GM21825 (cell line): ENCODE measurements around the gene TMEM87B.

Experiments used
- ATAC-seq: cut with Tn5 transposase; IDR thresholded peaks from one replicate; pipeline ENCODE4 v1.9.1; 2021; ENCODE audit warnings: mild to moderate bottlenecking, moderate library complexity; ENCODE audit not compliant: unreplicated experiment

The TMEM87B gene

GRCh38 chr2:112149194-112149593, 94.1 kb downstream of the TMEM87B start:
- no peak for ATAC-seq

DNA sequence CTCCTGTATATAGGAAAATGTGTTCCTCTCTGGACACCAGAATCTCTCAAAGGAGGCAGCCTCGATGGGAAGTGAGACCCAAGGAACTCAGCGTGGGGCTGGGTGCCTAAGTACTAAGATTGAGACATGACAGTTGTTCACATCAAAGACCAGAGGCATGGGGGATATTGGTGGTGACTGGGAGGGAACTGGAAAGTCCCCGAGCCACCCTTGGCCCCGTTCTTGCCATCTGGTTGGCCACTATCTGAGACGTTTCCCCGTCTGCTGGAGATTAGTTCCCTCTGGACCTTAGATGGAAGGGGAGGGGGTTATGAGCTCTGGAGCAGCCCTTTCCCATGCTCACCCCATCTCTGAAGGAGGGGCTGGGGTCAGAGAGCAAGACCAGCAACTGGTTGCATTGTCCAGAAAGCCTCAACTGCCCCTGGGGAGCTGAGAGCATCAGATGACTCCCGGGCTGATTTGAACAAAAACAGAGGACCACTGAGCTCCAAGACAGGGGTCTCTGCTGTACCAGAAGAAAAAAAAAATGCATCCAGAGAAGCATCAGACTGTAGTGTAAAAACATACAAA, 94.9 kb downstream of the TMEM87B start:
- ATAC-seq: no peak

DNA sequence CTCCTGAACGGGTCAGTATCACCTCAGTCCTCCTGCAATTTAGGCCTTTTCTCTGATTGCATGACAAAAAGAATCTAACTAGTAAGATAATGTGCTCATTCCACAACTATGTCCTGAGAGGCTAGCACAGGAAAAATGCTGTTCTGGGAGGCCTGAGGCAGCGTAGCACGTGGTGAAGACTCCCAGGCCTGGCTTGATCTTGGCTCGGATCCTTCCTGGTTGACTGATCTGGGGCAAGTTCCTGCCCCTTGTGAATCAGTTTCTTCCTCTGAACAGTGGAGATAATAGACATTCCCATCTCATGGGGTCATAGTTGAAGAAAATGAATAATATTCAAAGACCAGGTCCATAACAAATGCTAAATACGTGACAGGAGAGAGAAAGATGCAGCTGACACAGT, 95.4 kb downstream of the TMEM87B start:
- ATAC-seq: no peak

- no peak for ATAC-seq
Observed at GRCh38 chr2:112150851-112151250, 95.8 kb downstream of the TMEM87B start.

GRCh38 chr2:112151271-112151670, 96.2 kb downstream of the TMEM87B start:
- ATAC-seq: no peak

DNA sequence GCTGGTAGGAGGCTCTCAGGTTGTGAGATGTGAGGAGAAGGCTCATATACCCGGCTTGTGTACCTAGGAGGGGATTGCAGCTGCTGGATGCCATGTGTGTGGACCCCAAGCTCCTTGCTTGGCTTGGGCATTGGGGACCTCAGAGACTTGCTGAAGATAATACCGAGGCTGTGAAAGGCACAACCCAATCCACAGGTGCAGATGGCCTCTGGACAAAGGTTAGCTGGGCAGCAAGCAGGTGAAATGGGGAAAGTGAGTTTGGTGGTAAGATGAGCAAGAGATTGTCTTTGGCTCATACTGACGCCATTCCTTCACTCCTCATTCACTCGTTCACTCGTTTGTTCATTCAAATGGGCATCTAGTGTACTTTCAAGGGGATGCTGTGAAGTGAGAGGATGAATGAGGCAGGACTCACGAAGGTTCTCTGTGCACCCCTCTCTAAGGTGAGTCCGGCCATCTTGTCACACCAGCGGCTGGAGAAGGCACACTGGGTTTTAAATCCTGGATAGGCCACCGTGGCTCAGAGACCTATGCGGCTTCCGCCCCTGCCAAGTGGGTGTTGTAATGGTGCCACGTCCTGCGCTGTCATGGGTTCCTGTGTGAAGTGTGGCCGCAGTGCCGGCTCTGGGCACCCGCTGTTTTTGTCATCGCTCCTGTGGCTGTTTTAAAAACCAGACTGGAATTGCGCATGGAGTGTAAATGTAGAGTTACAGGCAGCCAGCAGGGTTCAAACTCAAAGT, 96.8 kb downstream of the TMEM87B start:
- no peak for ATAC-seq

GRCh38 chr2:112152476-112153178, 97.6 kb downstream of the TMEM87B start:
- ATAC-seq: no peak

GRCh38 chr2:112153179-112153490, 98.1 kb downstream of the TMEM87B start:
- no peak for ATAC-seq

- no peak for ATAC-seq
Observed at GRCh38 chr2:112153501-112153900, 98.4 kb downstream of the TMEM87B start.

- no peak for ATAC-seq
Observed at GRCh38 chr2:112154246-112155117, 99.4 kb downstream of the TMEM87B start.

- no peak for ATAC-seq
Observed at GRCh38 chr2:112155331-112156151, 100.5 kb downstream of the TMEM87B start.

GRCh38 chr2:112156152-112156986, 101.3 kb downstream of the TMEM87B start:
- no peak for ATAC-seq

GRCh38 chr2:112157472-112157871, 102.4 kb downstream of the TMEM87B start:
- no peak for ATAC-seq

DNA sequence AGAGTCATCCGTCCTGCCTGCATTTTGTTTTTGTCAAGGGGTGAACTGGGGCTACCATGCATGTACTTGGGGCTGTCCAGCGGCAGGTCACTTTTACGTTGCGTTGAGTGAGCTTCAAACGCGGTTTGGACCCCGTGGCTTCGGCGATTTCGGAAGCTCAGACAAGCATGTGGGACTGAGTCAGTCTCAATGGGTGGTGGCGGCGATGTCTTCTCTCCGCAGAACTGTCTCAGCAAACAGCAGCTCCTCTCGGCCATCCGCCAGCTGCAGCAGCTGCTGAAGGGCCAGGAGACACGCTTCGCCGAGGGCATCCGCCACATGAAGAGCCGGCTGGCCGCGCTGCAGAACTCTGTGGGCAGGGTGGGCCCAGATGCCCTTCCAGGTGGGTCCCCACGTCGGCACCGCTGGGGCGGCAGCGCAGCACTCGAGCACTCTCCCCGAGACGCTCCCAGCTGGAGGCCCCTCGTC, 104.4 kb downstream of the TMEM87B start:
- ATAC-seq: no peak

DNA sequence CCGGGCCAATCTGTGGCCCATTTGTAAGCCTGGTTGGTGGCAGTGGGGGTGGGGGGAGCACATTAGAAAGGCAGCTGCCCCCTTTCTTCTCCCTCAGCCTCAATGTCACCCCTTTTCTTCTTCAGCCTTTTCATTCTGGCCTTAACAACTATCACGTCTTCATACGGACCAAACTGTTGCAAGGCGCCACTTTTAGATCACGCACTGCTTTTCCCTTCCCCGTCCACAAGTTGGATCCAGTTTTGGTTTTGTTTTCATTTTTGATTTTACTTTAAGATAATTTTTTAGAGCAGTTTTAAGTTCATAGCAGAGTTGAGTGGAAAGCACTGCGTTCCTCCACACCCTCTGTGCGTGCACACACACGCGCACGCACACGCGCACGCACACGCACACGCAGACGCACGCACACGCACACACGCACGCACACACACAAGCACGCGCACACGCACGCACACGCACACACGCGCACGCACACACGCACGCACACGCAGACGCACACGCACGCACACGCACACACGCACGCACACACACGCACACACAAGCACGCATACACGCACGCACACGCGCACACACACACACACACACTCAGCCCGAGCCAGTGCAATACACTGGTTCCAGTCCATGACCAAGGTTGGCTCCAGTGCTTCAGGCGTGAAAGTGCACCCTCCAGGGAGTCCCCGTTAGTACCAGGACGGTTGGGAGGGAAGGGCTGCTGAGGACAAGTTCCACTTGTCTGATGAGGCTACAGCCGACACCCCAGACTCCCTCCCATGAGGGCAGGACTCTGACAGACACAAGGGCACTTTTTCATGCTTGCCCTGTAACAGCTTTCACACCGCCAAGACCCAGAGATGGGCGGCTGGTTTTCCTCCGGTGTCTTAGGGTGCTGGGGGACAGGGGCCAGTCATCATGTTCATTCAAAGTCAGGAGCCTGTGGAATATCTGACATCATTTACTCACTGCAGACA, 105.5 kb downstream of the TMEM87B start:
- ATAC-seq: no peak

GRCh38 chr2:112161431-112162145, 106.5 kb downstream of the TMEM87B start:
- no peak for ATAC-seq

DNA sequence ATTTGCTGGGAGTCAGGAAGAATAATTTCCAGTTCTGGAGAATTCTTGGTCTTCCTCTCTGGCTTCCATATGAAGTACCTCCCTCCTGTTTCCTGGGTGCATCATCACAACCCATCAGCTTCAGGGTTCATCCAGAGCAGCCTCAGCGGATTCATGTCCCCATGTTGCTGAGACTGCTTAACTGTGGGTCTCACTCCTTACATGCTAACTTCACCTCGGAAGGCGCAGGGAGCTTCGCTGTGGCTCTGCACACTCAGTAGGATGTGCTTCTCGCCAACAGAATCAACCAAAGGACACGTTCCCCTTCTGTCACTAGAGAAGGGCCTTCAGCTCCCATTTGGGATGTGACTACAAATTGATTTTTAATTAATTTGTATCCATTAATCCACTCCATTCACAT, 107.3 kb downstream of the TMEM87B start:
- no peak for ATAC-seq

GRCh38 chr2:112162956-112163355, 107.9 kb downstream of the TMEM87B start:
- no peak for ATAC-seq
